Natural killer cell treated with Interleukin-12 subunit alpha and Interleukin-12 subunit beta and Interleukin-15 and Interleukin-18, amount 100 ng/mL, for 72 hours (primary cell): ENCODE data around the gene STPG1. TPM values are rescaled to one million over a fixed set of nuclear protein-coding genes. Genes with fewer than 3 reads are reported as not detected.
A peak's percentile ranks its signal among the peaks of the same experiment; 100 is the strongest.

Experiments used
- ATAC-seq, 2 donors: fragments of 150-1000 bp; cut with Tn5 transposase in 1 of 2; sonication (Bioruptor Pico), chemical (Tn5 transposase) in 1 of 2; 2 replicates each; pipeline ENCODE4 v1.10.0; 2021
- DNase-seq: peaks from one replicate; pipeline ENCODE4 v3.0.0; 2022; ENCODE audit warnings: low spot score
- H3K27ac Mint-ChIP-seq, 2 donors: 1 replicate in 1 of 2; 2 replicates in 1 of 2; pipeline ENCODE4 v1.8.0; 2022; ENCODE audit warnings: mixed read lengths in 2 of 2, mild to moderate bottlenecking in 1 of 2, moderate library complexity in 1 of 2
- H3K27me3 Mint-ChIP-seq, 2 donors: 1 replicate in 1 of 2; 2 replicates in 1 of 2; pipeline ENCODE4 v1.8.0; 2022; ENCODE audit warnings: mixed read lengths in 2 of 2
- H3K36me3 Mint-ChIP-seq: one replicate; pipeline ENCODE4 v1.8.0; 2022; ENCODE audit warnings: mixed read lengths
- H3K4me1 Mint-ChIP-seq, 2 donors: 1 replicate in 1 of 2; 2 replicates in 1 of 2; pipeline ENCODE4 v1.8.0; 2022; ENCODE audit warnings: low read depth in 2 of 2, mixed read lengths in 2 of 2, mild to moderate bottlenecking in 1 of 2
- H3K4me3 Mint-ChIP-seq: one replicate; pipeline ENCODE4 v1.8.0; 2022; ENCODE audit warnings: mixed read lengths
- H3K9me3 Mint-ChIP-seq: 2 replicates; pipeline ENCODE4 v1.8.0; 2022; ENCODE audit warnings: mixed read lengths
- total RNA-seq, 2 donors: library from RNA; stranded (reverse); gene quantifications; one replicate each; pipeline ENCODE4 v1.2.3, GENCODE V29; 2022

Gene STPG1
- total RNA-seq, 2 donors from 2014 or later = 2.3 to 5.4 TPM

DNA sequence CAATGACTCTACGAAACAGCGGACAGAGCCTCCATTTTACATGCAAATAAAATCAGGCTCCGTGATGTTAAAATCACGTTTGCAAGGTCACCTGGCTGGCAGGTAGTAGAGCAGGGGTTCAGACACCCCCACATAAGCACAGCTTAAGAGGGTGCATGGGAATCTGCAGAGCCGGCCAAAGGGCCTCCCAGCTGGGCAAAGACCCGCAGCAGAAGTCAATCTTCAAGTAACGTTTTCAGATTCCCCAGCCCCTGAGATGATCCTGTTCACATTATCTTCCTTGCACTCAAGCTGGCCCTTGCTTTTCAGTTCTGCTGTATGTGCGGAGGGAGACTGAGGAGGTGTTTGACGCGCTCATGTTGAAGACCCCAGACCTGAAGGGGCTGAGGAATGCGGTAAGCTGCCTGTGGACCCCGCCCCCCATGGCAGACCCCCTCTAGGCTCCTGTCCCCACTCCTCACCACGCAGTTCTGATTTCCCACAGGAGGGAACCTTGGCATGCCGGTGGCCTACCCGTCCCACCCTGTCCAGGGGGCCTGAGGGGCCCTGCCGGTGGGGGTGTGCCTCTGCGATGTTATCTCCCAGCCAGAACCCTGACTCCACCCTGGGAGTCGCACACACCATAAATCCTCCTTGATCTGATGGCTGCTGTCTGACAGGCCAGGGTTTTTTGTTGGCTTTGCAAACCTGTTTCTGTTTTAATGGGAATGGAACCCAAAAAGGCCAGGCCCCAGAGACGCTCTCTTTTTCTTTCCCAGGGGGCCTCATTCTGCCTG, 66.2 kb downstream of the STPG1 start:
- H3K9me3 Mint-ChIP-seq = no peaks in the 10 kb centered on the region
- ATAC-seq = no peak
- peaks cover 2 to 5% of the 10 kb centered on the region in 2 donors for H3K4me1 Mint-ChIP-seq
- H3K4me3 Mint-ChIP-seq = no peak overlapping the region
- H3K27me3 Mint-ChIP-seq = peaks cover 0 to 3% of the 10 kb centered on the region in 2 donors
- DNase-seq = no peak
- H3K27ac Mint-ChIP-seq = no peak overlapping the region
- no peaks in the 10 kb centered on the region for H3K36me3 Mint-ChIP-seq

DNA sequence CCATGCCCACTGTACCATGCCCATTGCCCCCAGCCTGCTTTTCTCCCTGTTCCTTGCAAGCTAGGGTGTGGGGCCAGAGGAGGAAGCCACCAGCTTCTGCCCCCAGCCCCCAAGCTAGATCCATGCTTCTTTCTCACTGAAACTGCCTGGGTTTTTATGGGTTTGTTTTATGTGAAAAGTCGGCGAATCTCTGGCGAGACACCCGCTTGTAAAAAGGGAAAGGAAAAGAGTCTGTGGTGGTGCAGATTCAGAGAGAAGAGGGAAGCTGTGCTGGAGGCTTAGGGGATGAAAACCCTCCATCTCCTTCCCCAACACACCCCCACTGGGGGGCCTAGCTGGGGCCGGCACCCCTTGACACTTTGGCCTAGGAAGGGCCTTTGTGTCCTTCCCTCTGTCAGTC, 68.2 kb downstream of the STPG1 start:
- ATAC-seq (no peak), DNase-seq (no peak)
- Mint-ChIP-seq H3K36me3 (no peaks in the 10 kb centered on the region), H3K27me3 (peaks cover 0 to 3% of the 10 kb centered on the region in 2 donors), H3K4me3 (no peak overlapping the region), H3K9me3 (no peaks in the 10 kb centered on the region), H3K4me1 (no peaks in the 10 kb centered on the region), H3K27ac (no peak overlapping the region)

GRCh38 chr1:24344090-24344742, 69.4 kb downstream of the STPG1 start:
- no peak overlapping the region for H3K27ac Mint-ChIP-seq
- ATAC-seq (peak in 1 of 2 donors; percentile 14), DNase-seq (no peak)
- H3K9me3 Mint-ChIP-seq = no peaks in the 10 kb centered on the region
- peaks cover 0 to 6% of the 10 kb centered on the region in 2 donors for H3K27me3 Mint-ChIP-seq
- H3K4me3 Mint-ChIP-seq = no peak overlapping the region
- H3K4me1 Mint-ChIP-seq = no peaks in the 10 kb centered on the region
- no peaks in the 10 kb centered on the region for H3K36me3 Mint-ChIP-seq

GRCh38 chr1:24343412-24344089, 70.0 kb downstream of the STPG1 start:
- Mint-ChIP-seq H3K27ac (no peak overlapping the region), H3K27me3 (peaks cover 0 to 6% of the 10 kb centered on the region in 2 donors), H3K9me3 (no peaks in the 10 kb centered on the region), H3K4me3 (no peak overlapping the region), H3K4me1 (no peaks in the 10 kb centered on the region), H3K36me3 (no peaks in the 10 kb centered on the region)
- peak in 1 of 2 donors; percentile 13 for ATAC-seq
- DNase-seq = no peak

GRCh38 chr1:24341260-24341659, 72.3 kb downstream of the STPG1 start:
- Mint-ChIP-seq H3K36me3 (no peaks in the 10 kb centered on the region), H3K4me1 (no peaks in the 10 kb centered on the region), H3K9me3 (no peaks in the 10 kb centered on the region), H3K27me3 (peaks cover 4 to 5% of the 10 kb centered on the region in 2 donors), H3K4me3 (no peak overlapping the region), H3K27ac (no peak overlapping the region)
- DNase-seq (no peak), ATAC-seq (no peak)

DNA sequence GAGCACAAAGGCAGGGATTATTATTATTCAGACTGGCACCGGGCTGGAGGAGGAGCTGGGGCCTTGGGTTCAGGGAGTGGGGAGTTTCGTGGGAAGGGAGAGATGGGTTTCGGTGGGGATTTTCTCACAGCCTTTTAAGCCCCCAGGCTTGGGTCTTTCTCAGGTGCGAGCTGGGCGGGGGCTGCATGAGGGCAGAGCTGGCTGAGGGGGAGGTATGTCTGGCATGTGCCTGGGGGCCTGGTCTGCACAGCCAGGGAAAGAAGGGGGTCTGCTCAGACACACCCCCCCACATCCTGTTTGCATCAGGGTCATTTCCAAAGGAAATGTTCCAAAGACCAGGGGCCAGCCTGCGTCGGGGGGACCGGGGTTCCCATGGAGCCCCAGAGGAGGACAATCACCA, 72.8 kb downstream of the STPG1 start:
- DNase-seq (no peak), ATAC-seq (no peak)
- H3K9me3 Mint-ChIP-seq = no peaks in the 10 kb centered on the region
- H3K36me3 Mint-ChIP-seq = no peaks in the 10 kb centered on the region
- no peaks in the 10 kb centered on the region for H3K4me1 Mint-ChIP-seq
- no peak overlapping the region for H3K4me3 Mint-ChIP-seq
- no peak overlapping the region for H3K27ac Mint-ChIP-seq
- peaks cover 4 to 9% of the 10 kb centered on the region in 2 donors for H3K27me3 Mint-ChIP-seq

GRCh38 chr1:24339996-24340395, 73.6 kb downstream of the STPG1 start:
- Mint-ChIP-seq H3K4me1 (no peaks in the 10 kb centered on the region), H3K9me3 (no peaks in the 10 kb centered on the region), H3K27ac (no peak overlapping the region), H3K4me3 (no peak overlapping the region), H3K27me3 (peaks cover 4 to 9% of the 10 kb centered on the region in 2 donors), H3K36me3 (no peaks in the 10 kb centered on the region)
- DNase-seq (no peak), ATAC-seq (no peak)

GRCh38 chr1:24338447-24338846, 75.1 kb downstream of the STPG1 start:
- ATAC-seq (no peak), DNase-seq (no peak)
- H3K4me3 Mint-ChIP-seq = no peak overlapping the region
- no peaks in the 10 kb centered on the region for H3K36me3 Mint-ChIP-seq
- peaks cover 6 to 16% of the 10 kb centered on the region in 2 donors for H3K27me3 Mint-ChIP-seq
- no peaks in the 10 kb centered on the region for H3K9me3 Mint-ChIP-seq
- no peak overlapping the region for H3K27ac Mint-ChIP-seq
- H3K4me1 Mint-ChIP-seq = no peaks in the 10 kb centered on the region

- H3K4me1 Mint-ChIP-seq = no peaks in the 10 kb centered on the region
- H3K27me3 Mint-ChIP-seq = peaks cover 6 to 16% of the 10 kb centered on the region in 2 donors
- H3K9me3 Mint-ChIP-seq = no peaks in the 10 kb centered on the region
- no peak overlapping the region for H3K4me3 Mint-ChIP-seq
- no peak overlapping the region for H3K27ac Mint-ChIP-seq
- ATAC-seq (peak in 1 of 2 donors; percentile 5), DNase-seq (no peak)
- H3K36me3 Mint-ChIP-seq = no peaks in the 10 kb centered on the region
Measured at GRCh38 chr1:24337455-24337854, 76.1 kb downstream of the STPG1 start.

DNA sequence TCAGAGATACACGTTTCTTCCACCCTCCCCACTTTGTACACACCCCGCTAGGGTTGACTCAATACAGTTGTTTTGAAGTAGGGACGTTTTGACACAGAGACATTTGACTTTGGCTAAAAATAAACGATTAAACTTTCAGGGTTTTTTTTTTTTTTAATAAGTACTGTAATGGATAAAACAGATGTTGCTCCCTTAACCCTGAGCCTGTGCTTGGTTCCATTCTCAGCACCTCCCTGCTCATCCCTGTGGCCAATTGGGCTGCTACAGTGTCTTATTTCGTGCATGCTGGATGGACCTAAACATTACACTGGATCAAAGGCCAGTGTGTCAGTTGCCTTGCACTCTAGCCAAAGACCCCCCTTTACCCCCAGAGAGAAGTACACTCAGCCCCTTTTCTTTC, 77.5 kb downstream of the STPG1 start:
- no peak overlapping the region for H3K4me3 Mint-ChIP-seq
- DNase-seq = no peak
- no peak for ATAC-seq
- H3K27ac Mint-ChIP-seq = no peak overlapping the region
- H3K27me3 Mint-ChIP-seq = peaks cover 12 to 25% of the 10 kb centered on the region in 2 donors
- no peaks in the 10 kb centered on the region for H3K36me3 Mint-ChIP-seq
- H3K4me1 Mint-ChIP-seq = no peaks in the 10 kb centered on the region
- no peaks in the 10 kb centered on the region for H3K9me3 Mint-ChIP-seq

DNA sequence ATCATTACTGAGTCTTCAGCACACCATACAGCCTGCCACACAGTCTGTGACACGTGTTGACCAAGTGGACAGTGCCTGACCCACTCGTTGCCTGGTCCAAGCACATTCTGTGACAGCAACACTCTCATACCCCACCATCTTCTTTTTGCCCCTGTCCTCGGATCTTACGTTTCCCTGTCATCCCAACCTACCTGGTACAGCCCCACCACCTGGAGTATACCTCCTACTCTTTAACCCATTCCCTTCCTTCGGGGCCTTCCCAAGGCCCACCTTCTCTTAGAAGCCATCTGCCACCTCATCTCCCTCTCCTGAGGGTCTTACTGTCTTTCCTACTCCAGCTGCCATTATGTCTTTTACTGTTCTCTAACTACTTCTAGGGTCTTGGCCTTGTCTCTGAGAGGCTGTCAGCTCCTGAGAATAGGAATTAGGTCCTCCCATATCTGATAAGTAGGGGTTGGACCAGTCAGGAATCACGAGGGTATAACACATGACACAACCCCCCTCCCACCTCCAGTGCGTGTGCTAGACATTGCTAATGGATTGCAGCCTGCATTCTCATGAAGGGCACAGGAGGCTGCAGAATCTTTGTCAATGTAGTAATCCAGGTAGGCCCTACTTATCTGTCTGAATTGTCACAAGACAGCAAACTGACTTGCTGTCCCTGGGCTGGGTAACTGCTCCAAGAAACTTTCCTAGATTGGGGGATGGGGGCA, 81.5 kb downstream of the STPG1 start:
- Mint-ChIP-seq H3K36me3 (no peaks in the 10 kb centered on the region), H3K27ac (no peak overlapping the region), H3K4me3 (no peak overlapping the region), H3K9me3 (no peaks in the 10 kb centered on the region), H3K27me3 (peaks cover 15 to 36% of the 10 kb centered on the region in 2 donors), H3K4me1 (no peaks in the 10 kb centered on the region)
- DNase-seq = no peak
- ATAC-seq = no peak

GRCh38 chr1:24329797-24330543, 83.6 kb downstream of the STPG1 start:
- Mint-ChIP-seq H3K27me3 (peaks cover 28 to 39% of the 10 kb centered on the region in 2 donors), H3K36me3 (no peaks in the 10 kb centered on the region), H3K4me3 (no peak overlapping the region), H3K27ac (no peak overlapping the region), H3K4me1 (no peaks in the 10 kb centered on the region), H3K9me3 (no peaks in the 10 kb centered on the region)
- ATAC-seq (no peak), DNase-seq (no peak)

- no peaks in the 10 kb centered on the region for H3K4me1 Mint-ChIP-seq
- no peaks in the 10 kb centered on the region for H3K36me3 Mint-ChIP-seq
- H3K27ac Mint-ChIP-seq = no peak overlapping the region
- H3K9me3 Mint-ChIP-seq = no peaks in the 10 kb centered on the region
- ATAC-seq (no peak), DNase-seq (no peak)
- H3K4me3 Mint-ChIP-seq = no peak overlapping the region
- peaks cover 28 to 39% of the 10 kb centered on the region in 2 donors for H3K27me3 Mint-ChIP-seq
Measured at GRCh38 chr1:24329331-24329730, 84.3 kb downstream of the STPG1 start.
